ENCODE results near the gene KRTAP7-1.

KRTAP7-1 gene

GRCh38 chr21:30831194-30831765 lies 1.7 kb upstream of the KRTAP7-1 start:
- H3K4me3 ChIP-seq (ENCODE audit: low read depth, low read length) = no peak overlapping the region
- TF ChIP-seq CTCF (IDR thresholded peaks at IDR 0.05; ENCODE audit: low read depth, low read length) = peak; percentile 45
- in situ Hi-C loops (cut with HindIII; ENCODE audit: low sequenced_read_pairs) = no loop called here
- no peak for DNase-seq (ENCODE audit: low read depth, low spot score)

- TF ChIP-seq CTCF (IDR thresholded peaks at IDR 0.05; ENCODE audit: low read depth, low read length) = no peak
- H3K4me3 ChIP-seq (ENCODE audit: low read depth, low read length) = no peak overlapping the region
- no peak for DNase-seq (ENCODE audit: low read depth, low spot score)
- in situ Hi-C loops (cut with HindIII; ENCODE audit: low sequenced_read_pairs) = no loop called here
These were observed 10.5 kb downstream of the KRTAP7-1 start for GRCh38 chr21:30818837-30819610.

- no peak for DNase-seq (ENCODE audit: low read depth, low spot score)
- no peak for TF ChIP-seq CTCF (IDR thresholded peaks at IDR 0.05; ENCODE audit: low read depth, low read length)
- in situ Hi-C loops (cut with HindIII; ENCODE audit: low sequenced_read_pairs) = no loop called here
- H3K4me3 ChIP-seq (ENCODE audit: low read depth, low read length) = no peak within 1 kb of the TSS
These were observed 16.4 kb downstream of the KRTAP7-1 start, which contains the start of gene KRTAP8-1 for GRCh38 chr21:30813174-30813573. TSS of gene KRTAP8-1 (minus strand) at chr21:30813274. CDS start at chr21:30813220, 54 bp downstream.

GRCh38 chr21:30800605-30801004 lies 29.0 kb downstream of the KRTAP7-1 start:
- no peak for DNase-seq (ENCODE audit: low read depth, low spot score)
- in situ Hi-C loops (cut with HindIII; ENCODE audit: low sequenced_read_pairs) = no loop called here
- H3K4me3 ChIP-seq (ENCODE audit: low read depth, low read length) = no peak overlapping the region
- no peak for TF ChIP-seq CTCF (IDR thresholded peaks at IDR 0.05; ENCODE audit: low read depth, low read length)

GRCh38 chr21:30793581-30794314 lies 35.8 kb downstream of the KRTAP7-1 start:
- no peak overlapping the region for H3K4me3 ChIP-seq (ENCODE audit: low read depth, low read length)
- in situ Hi-C loops (cut with HindIII; ENCODE audit: low sequenced_read_pairs) = no loop called here
- no peak for DNase-seq (ENCODE audit: low read depth, low spot score)
- TF ChIP-seq CTCF (IDR thresholded peaks at IDR 0.05; ENCODE audit: low read depth, low read length) = no peak

GRCh38 chr21:30779249-30779648 lies 50.3 kb downstream of the KRTAP7-1 start:
- in situ Hi-C loops (cut with HindIII; ENCODE audit: low sequenced_read_pairs) = no loop called here
- DNase-seq (ENCODE audit: low read depth, low spot score) = no peak
- no peak overlapping the region for H3K4me3 ChIP-seq (ENCODE audit: low read depth, low read length)
- no peak for TF ChIP-seq CTCF (IDR thresholded peaks at IDR 0.05; ENCODE audit: low read depth, low read length)

Data from astrocyte of the spinal cord (primary cell).